Erythroblast (primary cell): ENCODE data around the gene CFAP100.

Experiments used
- DNase-seq, 2 experiments: peaks; one replicate each; lab custom pipeline; 2025; lab: John Stamatoyannopoulos, UW
- GATA1 ChIP-seq: IDR thresholded peaks from 2 replicates; pipeline ENCODE4 v1.6.1; 2011; ENCODE audit warnings: low read depth, mild to moderate bottlenecking, control low read depth, low read length, moderate library complexity
- POLR2A ChIP-seq: IDR thresholded peaks from 2 replicates; pipeline ENCODE4 v1.6.1; 2011; ENCODE audit warnings: mild to moderate bottlenecking, low read length

The CFAP100 gene

DNA sequence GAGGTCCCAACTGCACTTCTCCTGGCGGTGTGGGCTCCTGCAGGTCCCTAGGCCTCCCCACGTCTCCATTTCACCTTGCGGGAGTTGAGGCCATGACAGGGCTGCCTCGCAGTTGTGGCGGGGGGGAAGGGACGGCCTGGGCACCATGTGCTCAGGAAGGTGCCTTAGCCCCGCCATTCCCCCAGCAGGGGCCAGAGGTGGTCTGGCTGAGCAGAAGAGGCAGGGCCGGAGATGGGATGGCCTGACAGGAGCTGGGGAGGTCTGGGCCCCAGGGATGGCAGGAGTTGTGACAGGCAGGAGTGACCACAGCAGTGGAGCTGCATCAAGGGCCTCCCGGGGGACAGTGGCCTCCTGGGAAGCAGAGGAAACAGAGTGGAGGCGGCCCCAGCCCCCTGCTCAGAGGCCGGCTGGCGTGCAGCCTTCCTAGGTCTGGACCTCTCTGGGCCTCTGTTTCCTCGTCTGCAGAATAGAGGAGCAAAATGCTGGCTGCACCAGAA lies 18.8 kb upstream of the CFAP100 start:
- DNase-seq, result no peak
- TF ChIP-seq GATA1, result no peak
- TF ChIP-seq POLR2A, result no peak

DNA sequence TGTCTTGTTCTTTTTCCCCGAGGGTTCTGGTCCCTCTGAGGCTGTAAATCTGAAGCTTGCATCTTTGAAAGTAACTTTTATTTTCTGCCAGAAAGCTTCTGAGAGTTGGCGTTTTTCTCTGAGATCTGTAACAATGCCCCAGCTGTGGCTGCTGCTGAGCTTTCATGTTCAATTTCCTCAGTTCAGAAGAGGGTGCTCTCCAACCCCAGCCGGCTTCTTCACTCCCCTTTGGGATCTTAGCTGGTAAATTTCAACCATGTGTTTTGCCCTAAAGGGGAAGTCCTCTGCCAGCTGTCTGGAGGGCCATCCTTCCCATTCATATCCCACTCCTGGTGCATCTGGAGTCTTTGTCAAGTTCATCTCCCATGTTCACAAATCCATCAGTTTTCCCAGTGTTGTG lies 18.3 kb upstream of the CFAP100 start:
- no peak for DNase-seq
- TF ChIP-seq POLR2A (no peak), GATA1 (no peak)

DNA sequence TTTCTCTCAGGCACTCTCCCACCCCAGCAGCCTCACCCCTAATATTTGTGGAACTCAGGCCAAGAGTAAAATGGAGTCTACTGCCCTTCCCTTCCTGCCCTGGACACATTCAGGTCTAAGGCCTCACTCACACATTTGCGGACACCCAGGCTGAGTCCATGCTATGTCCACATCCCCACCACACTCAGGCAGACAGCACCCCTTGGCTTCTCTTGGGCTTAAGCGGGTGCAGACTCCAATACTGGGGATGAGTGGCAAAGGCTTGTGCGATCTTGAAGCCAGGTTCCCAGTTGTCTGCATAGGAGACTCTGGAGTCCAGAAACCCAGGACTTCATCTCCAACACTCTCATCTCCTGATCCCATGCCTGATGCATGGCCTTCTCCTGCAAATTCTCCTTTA lies 17.5 kb upstream of the CFAP100 start:
- TF ChIP-seq GATA1, result no peak
- no peak for TF ChIP-seq POLR2A
- DNase-seq, result no peak

DNA sequence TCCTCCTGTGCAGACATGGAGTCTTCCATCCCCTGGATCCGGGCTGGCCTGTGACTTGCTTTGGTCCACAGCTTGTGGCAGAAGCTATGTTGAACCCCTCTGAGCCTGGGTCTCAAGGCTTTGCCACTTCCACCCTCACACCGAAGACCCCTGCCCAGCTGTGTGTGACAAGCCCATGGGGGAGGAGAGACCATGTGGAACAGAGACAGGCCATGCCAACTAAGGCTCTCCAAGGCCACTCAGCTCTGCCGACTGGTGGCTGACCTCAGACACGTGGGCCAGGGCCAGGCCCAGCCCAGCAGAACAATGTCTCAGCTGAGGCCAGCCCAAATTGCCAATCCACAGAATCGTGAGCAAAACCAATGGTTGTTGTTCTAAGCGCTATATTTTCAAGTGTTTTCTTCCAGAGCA lies 16.4 kb upstream of the CFAP100 start:
- TF ChIP-seq GATA1 (no peak), POLR2A (no peak)
- DNase-seq, result no peak

DNA sequence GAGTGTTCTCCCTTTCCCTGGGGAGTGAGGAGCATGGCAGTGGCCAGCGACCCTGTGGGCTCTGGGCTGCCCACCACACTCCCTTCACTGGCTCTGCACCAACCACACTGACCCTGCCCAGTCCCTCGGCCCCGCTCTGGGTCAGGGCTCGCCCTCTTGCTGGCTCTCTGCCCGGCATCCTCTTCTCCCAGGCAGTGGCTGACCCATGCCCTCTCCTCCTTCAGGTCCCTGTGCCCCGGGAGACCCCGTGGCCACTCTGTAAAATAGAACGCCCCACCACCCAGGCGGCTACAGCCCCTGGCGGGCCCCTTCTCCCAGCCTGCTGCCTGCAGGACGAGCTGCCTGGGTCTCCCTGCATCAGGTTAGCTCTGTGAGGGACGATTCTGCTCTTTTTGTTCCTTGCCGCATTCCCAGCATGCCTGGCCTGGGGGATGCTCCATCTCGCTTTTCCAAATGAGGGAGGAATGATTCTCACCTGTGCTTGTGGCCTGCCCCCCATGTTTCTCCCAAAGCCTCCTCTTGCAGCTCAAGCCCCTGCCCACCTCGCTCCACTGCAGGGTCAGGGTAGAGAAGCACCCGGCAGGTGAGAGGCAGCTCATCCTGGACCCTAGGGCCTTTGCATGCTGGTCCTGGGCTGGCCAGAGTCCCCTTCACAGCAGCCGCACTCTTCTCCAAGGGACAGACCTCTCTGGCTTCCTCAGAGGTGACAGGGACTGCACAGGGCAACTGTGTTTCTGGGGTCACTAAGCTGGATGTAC lies 14.5 kb upstream of the CFAP100 start:
- DNase-seq, result no peak
- TF ChIP-seq POLR2A (no peak), GATA1 (no peak)

DNA sequence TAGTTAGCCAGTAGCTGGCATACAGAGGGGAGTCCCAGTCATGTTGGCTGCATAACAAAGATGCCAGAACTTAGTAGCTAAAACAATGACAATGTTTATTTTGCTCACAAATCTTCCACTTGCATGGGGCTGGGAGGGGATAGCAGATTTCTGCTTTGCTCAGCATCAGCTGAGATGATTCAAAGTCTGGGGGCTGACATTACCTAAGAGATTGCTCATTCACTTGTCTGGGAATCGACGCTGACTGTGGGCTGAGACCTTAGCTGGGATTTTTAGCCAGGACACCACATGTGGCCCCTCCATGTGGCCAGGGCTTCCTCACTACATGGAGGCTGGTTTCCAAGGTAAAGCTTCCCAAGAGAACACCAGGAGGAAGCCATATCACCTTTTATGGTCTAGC lies 12.7 kb upstream of the CFAP100 start:
- TF ChIP-seq POLR2A (no peak), GATA1 (no peak)
- no peak for DNase-seq

DNA sequence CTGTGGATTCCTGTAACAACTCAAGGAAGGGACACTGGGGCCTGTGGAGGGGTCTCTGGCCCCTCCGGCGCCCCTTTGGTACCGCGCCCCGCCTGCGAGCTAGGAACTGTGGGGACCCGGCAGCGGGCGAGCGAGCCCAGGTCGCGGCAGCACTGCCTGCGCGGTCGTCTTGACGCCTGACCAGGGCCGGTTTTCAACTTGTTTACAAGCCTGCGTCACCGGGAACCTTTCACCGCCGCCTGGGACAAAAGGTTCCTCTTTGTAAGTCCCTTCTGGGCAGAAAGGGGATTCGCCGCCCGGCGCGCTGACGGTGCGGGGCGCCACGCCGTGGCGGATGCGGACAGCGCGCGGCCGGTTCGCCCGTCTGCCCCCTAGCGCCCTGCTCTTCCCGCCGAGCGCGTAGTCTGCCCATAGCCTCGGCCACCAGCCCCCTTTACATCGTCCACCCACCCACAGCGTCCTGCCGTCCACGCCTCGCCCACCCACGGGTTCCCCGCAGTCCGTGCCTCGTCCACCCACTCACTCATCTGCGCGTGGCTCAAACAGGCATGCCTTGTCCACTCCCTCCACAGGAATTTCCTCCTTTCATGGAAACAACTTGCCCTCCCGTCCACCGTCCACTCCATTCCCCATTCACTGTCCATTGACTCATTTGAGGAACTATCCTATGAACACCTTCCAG lies 5.5 kb upstream of the CFAP100 start:
- peak; percentile 79 to 82 for DNase-seq
- TF ChIP-seq POLR2A (no peak), GATA1 (no peak)

DNA sequence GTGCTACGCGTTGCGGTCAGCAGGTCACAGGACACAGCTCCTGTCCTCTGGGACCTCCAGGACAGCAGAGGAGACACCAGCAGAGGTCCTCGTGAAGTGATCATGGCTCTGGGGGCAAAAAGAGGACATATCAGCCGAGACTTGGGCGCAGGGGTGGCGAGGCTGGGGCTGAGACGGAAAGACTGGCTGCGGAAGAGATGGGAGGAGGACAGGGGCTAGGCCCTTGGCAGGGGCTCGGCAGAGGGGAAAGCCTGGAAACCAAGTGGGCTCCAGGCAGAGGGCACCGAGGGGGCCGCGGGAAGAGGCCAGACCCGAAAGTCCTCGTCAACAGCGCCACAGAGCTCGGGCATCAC lies 4.9 kb upstream of the CFAP100 start:
- TF ChIP-seq GATA1 (no peak), POLR2A (no peak)
- DNase-seq, result no peak

DNA sequence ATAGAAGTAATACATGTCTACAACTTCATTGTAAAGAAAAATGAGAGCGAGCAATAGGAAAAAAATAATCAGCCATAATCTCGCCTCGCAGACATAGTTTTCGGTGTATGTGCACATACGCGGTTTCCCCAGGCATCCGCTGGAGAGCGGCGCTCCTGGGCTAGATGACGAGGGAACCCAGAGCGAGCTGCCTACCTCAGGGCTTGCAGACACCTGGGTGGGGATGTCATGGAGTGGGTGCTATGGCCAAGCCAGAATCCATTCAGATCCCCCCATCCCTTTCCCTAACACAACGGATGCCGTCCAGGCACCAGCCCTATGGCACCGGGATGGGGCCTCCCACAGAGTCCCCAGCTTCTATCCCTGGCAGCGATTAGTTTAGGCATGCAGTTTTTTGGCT lies 4.5 kb upstream of the CFAP100 start:
- no peak for DNase-seq
- TF ChIP-seq POLR2A, result no peak
- TF ChIP-seq GATA1, result no peak

DNA sequence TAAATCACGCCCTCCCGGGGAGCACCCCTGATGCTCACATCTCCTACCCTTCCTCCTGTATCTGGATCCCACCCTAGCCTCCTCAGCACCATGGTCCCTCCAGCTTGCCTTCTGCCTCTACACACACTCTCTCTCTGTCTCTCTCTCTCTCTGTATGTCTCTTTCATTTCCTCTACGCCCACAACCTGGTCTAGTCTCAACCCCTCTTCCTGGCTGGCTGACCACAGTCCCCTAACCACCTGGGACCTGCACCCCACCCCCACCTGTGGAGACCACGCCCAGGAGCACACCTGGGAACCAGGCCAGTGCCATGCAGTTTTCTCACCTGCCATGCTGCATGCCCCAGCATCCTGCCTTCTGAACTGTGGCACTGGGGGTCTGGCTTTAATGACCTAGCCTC lies 4.0 kb upstream of the CFAP100 start:
- no peak for TF ChIP-seq POLR2A
- TF ChIP-seq GATA1, result no peak
- no peak for DNase-seq

DNA sequence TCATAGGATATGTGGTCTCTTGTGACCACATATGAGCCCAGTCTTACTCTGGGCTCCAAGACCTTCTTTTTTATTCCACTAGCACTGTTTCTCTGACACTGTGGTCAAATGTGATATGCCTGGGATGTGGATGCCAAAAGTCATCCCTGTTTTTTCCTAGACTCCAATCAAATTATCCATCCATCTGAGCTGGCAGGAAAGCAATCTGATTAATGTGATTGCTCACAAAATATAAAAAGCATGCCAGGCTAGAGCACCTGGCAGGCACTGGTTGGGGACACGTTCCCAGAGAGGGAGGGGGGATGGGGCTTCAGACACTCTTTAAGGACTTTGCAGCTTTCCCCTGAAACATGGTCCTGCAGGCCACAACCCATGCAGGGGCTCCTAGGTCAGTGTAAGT lies 3.1 kb upstream of the CFAP100 start:
- TF ChIP-seq POLR2A, result no peak
- no peak for TF ChIP-seq GATA1
- no peak for DNase-seq

DNA sequence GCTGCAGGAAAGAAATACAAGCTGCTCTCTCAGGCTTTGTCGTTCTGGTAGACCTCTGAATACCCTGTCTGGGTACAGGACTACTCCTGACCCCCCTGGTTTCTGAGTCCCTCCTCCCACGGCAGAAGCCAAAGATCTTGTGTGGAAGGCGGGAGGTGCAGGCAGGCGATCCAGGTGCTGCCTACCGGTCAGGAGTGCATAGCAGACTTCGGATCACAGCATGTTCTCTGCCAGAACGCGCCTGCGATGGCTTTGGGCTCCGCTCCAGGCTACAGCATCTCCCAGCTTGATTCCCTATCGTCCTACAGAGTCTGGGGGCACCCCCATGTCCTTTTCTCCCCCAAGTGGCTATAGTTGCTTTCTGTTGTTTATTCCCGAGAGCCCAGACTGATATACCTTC lies 2.5 kb upstream of the CFAP100 start:
- DNase-seq, result no peak

DNA sequence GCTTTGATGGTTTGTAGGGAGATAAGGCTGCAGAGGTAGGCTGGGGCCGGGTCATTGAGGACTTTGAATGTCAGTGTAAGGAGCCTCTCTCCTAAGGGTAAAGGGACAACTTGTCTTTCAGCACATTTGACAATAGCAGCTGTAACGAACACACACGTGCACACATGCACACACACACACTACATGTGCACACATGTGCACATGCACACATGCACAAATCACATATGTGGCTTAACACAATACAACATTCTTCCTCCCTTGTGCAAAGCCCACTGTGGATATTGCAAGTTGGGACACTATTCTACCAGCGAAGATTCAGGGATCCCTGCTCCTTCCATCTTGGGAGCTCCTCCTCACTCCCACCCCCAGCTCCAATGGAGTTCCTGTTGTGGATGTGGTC lies 1.1 kb upstream of the CFAP100 start:
- TF ChIP-seq POLR2A (no peak), GATA1 (no peak)
- DNase-seq, result no peak

More for the DNA sequence above, 2.5 kb upstream of the CFAP100 start:
- TF ChIP-seq GATA1 (no peak), POLR2A (no peak)

DNA sequence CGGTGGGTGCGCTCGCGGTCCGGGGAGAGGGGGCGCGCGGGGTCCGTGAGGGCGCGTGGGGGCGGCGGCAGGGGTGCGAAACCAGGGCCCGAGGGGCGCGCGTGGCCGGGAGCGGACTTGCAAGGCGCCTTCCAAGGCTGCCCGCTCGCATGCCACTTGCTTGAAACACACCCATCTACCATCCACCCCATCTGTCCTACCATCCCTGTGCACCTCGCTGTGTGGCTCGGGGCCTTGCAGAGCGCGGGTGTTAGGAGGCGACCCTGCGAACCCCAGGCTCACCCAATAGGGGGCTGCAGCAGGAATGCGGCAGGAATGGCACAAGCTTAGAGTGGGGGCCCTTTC lies 240 bp downstream of the CFAP100 start:
- no peak for DNase-seq
- TF ChIP-seq POLR2A (no peak), GATA1 (no peak)
